H54 (cell line): Measurements from ENCODE around the gene DYNC2LI1.

Experiments used
- DNase-seq: peaks from one replicate; pipeline ENCODE4 v3.0.0; 2011; ENCODE audit warnings: low spot score, mixed read lengths; ENCODE audit not compliant: insufficient read length
- FAIRE-seq: peaks from 3 replicates; lab custom pipeline; 2011; peaks lifted over from hg19 to GRCh38; lab: Jason Lieb, UNC
- POLR2A ChIP-seq: IDR thresholded peaks from 2 replicates; pipeline ENCODE4 v1.6.1; 2011; ENCODE audit warnings: low read depth, mild to moderate bottlenecking, low read length

Gene DYNC2LI1

DNA sequence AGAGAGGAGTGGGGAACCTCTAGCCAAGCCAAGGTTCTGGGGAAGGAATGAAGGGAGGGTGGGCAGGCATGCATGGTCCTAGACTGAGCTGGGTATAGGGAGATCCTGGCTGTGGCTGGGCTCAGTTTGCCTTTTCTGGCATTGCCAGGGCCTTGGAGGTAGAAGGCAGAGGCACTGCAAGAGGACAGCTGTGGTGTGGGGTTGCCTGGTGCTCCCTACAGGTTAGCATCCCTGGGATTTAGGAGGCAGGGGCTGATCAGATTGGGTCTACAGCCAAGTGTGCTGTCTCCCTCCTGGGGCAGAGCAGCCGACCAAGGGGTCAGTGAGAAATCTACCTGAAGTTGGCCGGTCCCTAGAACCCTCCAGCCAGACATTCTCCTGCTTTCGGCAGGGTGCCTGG, 80.8 kb downstream of the DYNC2LI1 start:
- no peak for TF ChIP-seq POLR2A
- DNase-seq (no peak), FAIRE-seq (no peak)

DNA sequence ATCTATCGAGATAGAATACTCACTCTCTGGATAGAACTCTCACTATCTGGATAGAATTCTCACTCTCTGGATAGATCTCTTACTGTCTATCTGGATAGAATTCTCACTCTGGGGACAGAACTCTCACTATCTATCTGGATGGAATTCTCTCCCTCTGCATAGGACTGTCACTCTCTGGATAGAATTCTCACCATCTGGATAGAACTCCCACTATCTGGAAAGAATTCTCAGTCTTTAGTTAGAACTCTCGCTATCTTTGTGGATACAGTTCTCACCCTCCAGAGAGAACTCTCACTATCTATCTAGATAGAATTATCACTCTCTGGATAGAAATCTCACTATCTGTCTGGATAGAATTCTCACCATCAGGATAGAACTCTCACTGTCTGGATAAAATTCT, 81.5 kb downstream of the DYNC2LI1 start:
- no peak for FAIRE-seq
- TF ChIP-seq POLR2A = no peak
- no peak for DNase-seq
